Tibial nerve (tissue), 4 donors: ENCODE measurements around the gene HOXD13.

Source experiments
- CTCF ChIP-seq, 5 experiments: fragments of 200-600 bp in 3 of 5; fragments of 450-650 bp in 2 of 5; sonication (generic) in 3 of 5; IDR thresholded peaks; one replicate each; pipeline ENCODE4 v1.5.1; 2016 to 2019; ENCODE audit warnings: antibody characterized with exemption in 5 of 5, mild to moderate bottlenecking in 3 of 5, moderate library complexity in 2 of 5
- EP300 ChIP-seq, 2 donors: sonication (generic); formaldehyde crosslinking; IDR thresholded peaks; one replicate each; pipeline ENCODE4 v1.6.1; 2017; ENCODE audit warnings: antibody characterized with exemption in 2 of 2, mild to moderate bottlenecking in 1 of 2
- POLR2A ChIP-seq, 2 donors: fragments of 450-650 bp; IDR thresholded peaks; one replicate each; pipeline ENCODE4 v1.6.1; 2017; ENCODE audit warnings: antibody characterized with exemption in 2 of 2, mild to moderate bottlenecking in 2 of 2, moderate library complexity in 2 of 2

- no peak for TF ChIP-seq POLR2A (IDR thresholded peaks at IDR 0.05)
- no peak for TF ChIP-seq CTCF (IDR thresholded peaks at IDR 0.05)
- TF ChIP-seq EP300 (IDR thresholded peaks at IDR 0.05), result no peak
Observed at GRCh38 chr2:176133389-176133788, 40.9 kb downstream of the HOXD13 start.
